ENCODE data around the gene CWC15.
"Not testable (repeated sequence)": the region's sequence is repeated elsewhere in the genome, so short reads cannot be mapped to it uniquely, and the experiment has no call there.

The CWC15 gene

DNA sequence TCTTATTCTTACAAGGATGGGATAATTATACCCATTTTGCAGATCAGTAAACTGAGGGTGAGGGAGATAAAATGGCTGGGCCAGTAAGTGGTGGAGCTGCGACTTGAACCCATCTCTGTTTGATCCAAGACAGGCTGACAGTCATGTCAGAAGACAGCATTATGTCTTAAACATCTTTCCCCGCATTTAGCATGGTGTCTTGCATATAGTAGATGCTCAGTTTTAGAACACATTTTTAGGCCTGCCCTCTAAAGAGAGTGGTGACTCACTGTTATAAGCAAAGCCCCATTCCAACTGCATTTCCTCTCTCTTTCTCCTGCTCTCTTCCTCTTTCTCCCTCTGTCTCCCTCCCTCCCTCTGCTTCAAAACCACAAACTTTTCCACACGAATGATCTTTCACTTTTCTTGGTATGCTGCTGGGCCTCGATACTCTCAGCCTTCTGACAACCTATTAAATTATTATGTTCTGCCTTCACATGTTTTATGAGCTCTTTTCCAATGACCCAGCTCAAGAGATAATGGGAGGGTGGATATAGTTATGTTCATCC is 25.2 kb downstream of the CWC15 start:
- no peak for DNase-seq

GRCh38 chr11:94946812-94947211 is 26.5 kb downstream of the CWC15 start:
- DNase-seq, result no peak

- DNase-seq, result no peak
Observed at GRCh38 chr11:94941131-94941530, 32.2 kb downstream of the CWC15 start.

- DNase-seq, result no peak
Observed at GRCh38 chr11:94939346-94939745, 34.0 kb downstream of the CWC15 start.

- DNase-seq, result no peak
Observed at GRCh38 chr11:94938095-94939055, 35.0 kb downstream of the CWC15 start.

GRCh38 chr11:94934846-94935245 is 38.5 kb downstream of the CWC15 start:
- DNase-seq, result no peak

DNA sequence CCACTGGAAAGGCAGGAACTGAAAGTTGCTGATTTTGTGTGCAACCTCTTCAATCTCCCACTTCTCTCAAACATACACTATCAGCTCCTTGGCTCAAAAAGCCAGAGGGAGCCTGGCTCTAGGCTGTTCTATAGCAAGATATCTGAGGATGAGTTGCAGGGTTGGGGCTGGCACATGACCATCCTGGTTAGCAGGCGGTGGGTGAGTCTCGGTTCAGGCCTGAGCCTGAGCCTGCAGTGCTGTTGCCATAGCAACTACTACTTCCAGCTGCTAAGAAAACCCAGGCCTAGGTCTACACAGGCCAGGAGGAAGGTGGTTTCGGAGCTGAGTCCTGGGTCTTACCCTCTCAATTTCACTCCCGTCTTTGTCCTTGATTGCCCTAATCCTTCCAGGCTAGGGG is 39.0 kb downstream of the CWC15 start:
- peak; percentile 6 for DNase-seq

DNA sequence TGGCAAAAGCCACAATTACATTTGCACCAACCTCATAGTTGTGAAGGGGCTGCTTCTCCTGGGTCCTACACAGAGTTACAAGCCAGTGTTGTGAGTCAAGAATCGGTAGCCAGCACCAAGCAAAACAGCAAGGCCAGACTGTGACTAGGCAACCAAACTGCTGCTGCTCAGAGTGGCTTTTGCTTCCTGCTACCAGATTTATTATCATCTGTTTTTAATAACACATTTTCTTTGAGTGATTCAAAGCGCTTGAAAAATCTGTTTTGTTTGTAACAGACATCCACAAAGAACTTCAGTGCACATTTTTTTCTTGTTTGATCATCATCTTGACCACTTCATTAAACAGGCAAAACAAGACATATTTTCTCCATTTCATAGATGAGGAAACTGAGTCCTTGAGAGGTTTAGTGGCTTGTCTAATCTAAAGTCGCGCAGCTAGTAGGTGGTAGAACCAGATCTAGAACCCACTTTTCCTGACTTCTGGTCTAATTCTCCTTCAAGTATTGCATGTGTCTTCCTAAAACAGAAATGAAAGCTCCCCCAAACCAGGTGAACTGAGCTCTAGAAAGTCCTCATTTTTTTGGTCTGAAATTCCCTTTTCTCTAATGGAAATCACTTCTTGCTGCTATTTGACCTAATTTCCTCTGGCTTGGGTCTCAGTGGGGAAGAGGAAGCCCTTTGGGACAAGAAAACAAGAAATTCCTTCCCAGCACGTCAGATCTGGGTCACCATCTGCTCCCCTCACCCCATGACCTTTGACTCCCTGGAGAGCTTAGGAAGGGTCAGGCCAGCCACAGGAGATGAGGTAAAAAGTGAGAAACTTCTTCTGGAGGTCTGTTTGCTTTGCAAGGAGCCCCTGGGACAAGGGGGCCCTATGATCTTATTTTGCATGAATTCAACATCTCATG is 39.9 kb downstream of the CWC15 start:
- no peak for DNase-seq

GRCh38 chr11:94932503-94932902 is 40.9 kb downstream of the CWC15 start:
- DNase-seq, result no peak

GRCh38 chr11:94932072-94932471 is 41.3 kb downstream of the CWC15 start:
- DNase-seq, result not testable (repeated sequence)

GRCh38 chr11:94928117-94928990 is 45.0 kb downstream of the CWC15 start:
- no peak for DNase-seq

DNA sequence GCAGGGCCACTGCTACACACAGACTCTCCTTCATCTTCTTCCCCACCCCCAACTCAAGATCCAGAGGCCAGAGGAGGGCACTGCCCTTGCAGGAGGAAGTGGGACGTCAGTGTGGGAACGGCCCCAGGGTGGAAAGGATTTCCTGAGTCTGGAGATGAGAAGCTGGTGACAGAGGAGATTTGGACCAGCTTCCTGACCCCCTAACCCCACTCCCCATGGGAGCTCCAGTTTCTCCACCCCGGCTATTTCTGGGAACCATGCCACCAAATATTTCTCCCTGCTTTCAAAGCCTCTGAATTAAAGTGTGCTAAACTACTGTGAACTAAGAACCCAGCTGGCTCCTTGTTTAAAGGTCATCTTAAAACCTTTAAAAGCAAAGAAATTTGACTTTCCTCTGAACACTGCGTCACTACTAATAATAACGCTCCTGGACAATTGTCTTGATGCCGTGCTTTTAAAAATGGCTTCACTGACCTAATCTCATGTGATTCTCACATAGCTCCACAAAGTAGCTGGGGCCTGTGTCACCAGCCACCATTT is 46.6 kb downstream of the CWC15 start:
- no peak for DNase-seq

DNA sequence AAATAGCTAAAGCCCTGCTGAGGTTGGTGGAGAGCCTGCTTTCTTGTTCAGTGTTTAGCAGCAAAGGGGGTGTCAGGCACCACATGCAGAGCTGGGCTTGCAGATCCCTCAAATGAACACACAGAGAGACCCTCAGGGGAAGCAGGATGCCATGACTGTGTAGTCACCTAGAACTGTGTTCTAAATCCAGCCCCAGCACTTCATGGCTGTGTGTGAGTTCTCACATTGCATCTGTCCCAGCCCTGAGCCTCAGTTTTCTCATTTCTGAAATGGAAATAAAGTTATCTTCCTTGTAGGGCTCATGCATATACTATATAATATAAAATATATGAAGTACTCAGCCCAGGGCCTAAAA is 47.1 kb downstream of the CWC15 start:
- no peak for DNase-seq

GRCh38 chr11:94925422-94926270 is 47.7 kb downstream of the CWC15 start:
- DNase-seq, result no peak

- no peak for DNase-seq
Observed at GRCh38 chr11:94924612-94925011, 48.7 kb downstream of the CWC15 start.

DNA sequence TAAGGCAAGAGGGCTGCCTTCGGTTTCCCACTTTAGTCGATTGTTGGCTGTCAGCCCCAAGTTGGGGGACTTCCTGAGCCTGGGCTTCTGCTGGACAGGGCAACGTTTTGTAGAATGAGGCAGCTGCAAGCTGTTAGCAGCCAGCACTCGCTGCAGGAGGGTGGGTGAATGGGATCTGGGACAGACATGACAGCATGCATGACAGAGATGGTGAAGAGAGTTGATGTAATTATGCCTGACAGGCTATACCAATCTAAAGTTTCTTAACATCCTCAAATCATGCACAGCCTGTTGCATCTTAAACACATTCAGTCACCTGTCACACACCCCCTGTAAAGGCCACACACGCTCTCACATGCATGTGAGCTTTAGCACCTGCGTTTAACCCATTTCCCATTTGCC is 49.2 kb downstream of the CWC15 start:
- DNase-seq, result no peak

GRCh38 chr11:94923004-94923334 is 50.4 kb downstream of the CWC15 start:
- no peak for DNase-seq

- DNase-seq, result no peak
Observed at GRCh38 chr11:94922321-94923003, 50.9 kb downstream of the CWC15 start.

DNA sequence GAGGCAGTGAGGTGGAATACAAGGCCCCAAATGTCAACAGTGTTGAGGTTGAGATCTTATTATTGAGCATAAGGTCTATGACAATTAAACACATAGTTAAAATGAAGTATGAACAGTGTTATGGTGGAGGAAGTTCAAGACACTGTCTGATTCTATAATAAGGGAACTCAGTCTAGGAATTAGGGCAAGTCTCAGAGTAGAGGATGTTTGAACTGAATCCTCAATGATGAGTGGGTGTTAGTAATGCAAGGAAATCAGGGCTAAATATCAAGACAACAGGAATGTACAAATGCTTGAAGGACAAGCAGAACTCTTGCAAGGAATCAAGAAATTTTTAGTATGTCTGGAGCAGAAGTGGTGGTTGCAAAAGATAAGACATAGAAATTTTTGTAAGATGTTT is 53.0 kb downstream of the CWC15 start:
- no peak for DNase-seq

GRCh38 chr11:94913718-94914394 is 59.5 kb downstream of the CWC15 start:
- DNase-seq, result not testable (repeated sequence)
